ENCODE results near the gene NBPF1.
"Not testable (repeated sequence)": the region's sequence is repeated elsewhere in the genome, so short reads cannot be mapped to it uniquely, and the experiment has no call there.

NBPF1 gene

DNA sequence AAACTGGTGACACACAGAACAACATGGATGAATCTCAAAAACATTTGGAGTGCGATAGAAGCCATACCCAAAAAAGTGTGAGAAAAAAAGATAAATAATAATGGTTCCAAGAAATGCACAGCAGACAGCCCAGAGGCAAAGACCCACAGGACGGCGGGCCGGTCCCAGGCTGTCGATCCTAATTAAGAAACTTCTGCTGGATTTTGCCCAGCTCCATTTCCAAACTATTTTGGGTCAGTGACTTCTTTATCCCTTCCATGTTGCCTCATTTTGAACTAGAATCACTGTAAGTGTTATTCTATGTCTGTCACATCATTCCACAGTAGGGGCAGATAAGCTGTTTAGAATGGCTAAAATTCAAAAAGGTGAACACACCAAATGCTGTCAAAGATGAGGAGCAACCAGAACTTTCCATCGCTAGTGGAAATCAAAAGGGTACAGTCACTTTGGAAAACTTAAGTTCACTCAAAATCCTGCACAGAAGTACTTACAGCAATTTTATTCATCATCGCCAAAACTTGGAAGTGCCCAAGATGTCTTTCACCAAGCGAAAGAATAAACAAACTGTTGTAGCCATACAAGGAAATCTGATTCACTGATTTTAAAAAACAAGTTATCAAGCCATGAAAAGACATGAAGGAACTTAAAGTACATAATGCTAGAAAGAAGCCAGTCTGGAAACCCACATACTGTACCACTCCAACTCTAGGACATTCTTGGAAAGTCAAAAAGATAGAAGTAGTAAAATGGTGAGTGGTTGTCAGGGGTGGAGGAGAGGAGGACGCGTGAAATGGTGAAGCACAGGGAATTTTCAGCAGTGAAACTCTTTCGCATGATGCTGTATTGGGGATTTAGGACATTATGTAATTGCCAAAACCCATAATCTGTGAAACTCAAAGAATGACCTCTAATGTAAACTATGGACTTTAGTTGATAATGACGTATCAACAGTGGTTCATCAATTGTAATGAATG, 7.5 kb downstream of the NBPF1 start:
- DNase-seq: peak; percentile 50

GRCh38 chr1:16605213-16605525, 8.2 kb downstream of the NBPF1 start:
- DNase-seq: no peak

DNA sequence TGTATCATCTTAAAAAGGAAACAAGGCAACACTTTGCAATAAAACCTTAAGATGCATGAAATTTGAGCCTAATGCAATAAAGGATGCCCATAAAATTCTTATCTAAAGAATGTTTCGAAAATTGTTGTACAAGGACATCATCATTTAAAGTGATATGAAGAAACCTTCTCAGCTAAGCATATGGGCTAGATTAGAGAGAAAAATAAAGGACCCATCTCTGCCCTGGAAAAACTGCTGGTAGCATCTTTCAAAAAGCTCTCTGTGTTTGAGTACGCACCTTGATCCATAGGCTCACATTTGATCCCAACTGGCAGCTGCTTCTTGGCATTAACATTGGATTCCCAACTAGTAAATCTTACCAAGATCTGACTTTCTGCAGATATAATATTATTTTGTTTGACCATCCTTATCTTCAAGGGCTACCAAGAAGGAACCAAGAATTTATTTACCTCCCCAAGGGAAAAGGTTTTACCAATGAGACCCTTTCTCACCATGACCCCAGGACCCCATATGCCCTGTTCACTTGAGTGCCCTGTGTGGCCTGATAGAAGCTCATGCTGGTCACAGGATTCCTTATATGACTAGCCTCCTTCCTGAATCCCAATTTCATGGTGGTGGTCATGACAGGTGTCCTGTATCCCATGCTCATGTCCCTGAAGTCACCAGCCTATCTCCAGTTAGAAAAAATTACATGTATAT, 8.7 kb downstream of the NBPF1 start:
- DNase-seq: not testable (repeated sequence)

DNA sequence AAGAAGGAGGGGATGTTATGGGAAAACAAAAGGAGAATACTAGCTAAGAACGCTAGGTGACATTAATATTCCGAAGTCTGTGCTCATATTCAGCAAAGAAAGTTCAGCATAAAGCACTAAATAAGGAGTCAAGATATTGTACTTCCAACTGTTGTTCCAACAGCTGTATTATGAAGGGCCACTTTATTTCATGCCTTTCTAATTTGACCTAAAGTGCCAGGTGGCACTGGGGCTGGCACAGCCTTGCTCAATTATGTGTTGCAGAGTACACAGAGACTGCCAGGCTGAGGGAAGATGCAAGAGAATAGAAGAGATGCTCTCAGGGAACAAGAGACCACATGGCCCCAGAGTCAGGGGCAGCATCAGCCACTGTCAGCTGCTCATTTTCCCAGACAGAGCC, 9.7 kb downstream of the NBPF1 start:
- not testable (repeated sequence) for DNase-seq

DNA sequence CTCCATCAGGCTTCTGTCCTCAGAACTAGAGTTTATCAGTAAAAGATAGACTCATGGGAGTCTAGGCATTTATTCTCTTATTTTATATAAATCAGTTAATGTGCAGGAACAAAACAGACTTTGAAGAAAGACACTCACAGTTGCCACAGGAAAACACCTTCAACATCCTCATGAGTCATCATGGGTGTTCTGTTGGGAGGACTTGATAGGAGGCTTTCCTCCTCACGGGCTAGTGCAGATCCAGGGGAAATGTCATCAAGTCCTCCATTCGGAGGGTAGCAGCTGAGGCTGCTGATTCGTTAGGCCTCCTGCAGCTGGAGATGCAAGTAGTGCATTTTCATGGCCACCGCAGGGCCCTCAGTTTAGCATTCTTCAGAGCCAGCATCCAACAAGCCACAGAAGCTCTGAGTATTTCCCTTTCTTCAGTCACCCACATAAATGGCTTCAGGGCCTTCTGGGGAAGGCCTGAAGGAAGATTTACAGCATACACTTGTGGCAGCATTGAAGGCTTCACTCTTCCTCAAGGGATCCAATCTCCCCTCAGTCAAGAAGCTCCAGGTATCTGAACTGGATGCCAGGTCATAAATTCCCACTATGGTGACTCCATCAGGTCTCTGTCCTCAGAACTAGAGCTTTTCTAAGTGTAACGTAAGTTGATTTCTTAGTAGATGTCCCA, 10.9 kb downstream of the NBPF1 start:
- DNase-seq: not testable (repeated sequence)

DNA sequence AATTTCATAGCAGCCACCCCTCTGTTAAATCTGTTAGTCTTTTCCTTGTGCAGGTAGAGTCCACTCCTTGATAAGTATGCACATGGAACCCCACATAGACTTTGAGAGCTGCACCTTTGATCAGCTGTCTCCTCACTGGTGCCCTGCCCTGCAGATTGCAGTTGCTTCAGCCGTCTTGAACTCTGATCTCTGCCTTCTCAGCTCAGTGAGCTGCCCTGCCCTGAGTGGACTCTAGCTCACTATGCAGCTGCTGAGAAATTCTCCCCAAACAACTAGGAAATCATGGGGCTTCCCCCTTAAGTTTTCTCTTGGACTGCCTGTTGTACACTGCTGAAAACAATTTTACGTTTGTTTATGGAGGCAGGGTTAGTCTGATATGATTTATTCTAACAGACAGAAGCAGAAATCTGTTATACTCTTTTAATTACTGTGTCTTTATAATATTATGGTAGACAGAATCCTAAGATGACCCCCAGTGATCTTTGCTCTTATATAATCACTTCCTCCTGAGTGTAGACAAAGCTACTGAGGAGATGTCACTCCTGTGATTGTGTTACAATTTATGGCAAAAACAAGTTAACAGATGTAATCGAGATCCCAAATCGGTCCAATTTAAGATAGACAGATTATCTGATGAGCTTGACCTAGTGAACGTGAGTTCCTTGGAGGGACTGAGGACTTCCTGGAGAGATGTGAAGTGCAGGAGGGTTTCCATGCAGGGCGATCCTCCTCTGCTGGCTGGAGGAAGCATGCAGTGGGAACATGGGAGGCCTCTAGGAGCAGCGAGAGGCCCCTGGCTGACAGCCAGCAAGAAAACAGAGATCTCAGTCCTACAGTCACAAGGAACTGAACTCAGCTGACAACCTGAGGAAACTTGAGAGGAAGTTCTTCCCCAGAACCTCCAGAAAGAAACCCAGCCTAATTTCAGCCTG, 12.2 kb downstream of the NBPF1 start:
- DNase-seq: not testable (repeated sequence)

DNA sequence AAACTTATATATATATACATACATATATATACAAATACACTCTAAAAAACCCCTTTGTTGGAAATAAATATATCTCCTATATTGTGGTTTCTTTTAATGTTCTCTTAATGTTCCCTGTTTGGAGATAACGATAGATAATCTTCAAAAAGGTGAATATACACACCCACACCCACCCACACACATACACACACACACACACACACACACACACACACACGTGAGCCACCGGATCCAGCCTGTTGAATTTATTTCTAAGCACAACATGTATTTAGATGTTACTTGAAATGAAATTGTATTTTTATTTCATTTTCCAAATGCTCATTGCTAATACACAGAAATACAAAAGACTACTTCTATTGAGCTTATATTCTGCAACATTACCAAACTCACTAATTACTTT, 14.0 kb downstream of the NBPF1 start:
- DNase-seq: not testable (repeated sequence)

DNA sequence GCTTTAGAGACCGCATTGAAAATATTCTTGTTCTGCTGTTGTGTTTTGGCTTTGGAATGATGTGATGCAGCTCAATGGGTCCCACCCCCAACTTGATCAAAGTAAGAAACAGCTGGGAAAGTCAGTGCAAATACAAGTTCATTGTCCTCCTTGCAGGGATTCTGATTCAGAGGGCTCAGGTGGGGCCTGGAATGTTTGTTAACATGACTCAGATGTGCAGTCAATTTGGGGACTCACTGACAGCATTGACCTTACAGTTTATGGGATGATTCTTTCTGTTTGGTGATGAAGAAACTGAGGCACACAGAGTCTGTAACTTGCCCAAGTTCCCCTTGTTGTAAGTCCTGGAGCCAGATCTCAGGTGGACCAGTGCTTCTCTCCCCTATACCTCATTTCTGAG, 18.1 kb downstream of the NBPF1 start:
- DNase-seq: not testable (repeated sequence)

DNA sequence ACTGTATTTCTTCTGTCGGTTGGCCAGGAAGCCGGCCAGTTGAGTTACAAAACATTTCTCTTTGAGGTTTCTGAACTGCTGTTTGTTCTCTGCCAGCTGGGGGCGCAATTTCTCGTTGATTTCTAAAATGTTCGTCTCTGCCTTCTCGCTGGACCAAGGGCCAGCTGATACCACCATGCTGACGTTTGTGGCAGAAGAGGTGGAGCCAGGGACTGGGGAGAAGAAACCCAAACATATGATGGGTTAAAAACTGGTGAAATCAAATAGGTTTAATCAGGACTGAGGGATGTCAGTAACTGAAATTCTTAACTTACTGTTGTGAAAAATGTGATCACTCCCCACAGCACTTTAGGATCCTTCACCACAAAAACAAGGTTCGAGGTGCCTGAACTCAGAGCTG, 21.5 kb downstream of the NBPF1 start:
- not testable (repeated sequence) for DNase-seq

DNA sequence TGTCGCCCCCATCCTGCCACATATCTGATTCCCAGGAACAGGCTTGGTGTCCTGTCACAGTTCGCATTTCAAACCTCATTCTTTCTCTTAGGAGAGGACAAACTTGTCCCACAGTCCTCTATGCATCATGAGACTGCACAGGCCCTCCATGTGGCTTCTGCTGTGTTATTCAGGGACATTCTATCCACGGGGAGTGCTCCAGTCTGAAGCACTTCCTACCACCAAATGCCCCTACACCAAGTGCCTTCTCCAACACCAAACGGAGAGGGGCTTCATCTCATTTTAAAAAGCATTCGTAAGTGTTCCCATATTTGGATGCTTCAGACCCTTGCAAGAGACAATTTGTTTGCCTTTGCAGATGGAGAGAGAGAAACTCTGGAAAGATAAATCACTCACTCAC, 25.3 kb downstream of the NBPF1 start:
- peak; percentile 46 for DNase-seq

DNA sequence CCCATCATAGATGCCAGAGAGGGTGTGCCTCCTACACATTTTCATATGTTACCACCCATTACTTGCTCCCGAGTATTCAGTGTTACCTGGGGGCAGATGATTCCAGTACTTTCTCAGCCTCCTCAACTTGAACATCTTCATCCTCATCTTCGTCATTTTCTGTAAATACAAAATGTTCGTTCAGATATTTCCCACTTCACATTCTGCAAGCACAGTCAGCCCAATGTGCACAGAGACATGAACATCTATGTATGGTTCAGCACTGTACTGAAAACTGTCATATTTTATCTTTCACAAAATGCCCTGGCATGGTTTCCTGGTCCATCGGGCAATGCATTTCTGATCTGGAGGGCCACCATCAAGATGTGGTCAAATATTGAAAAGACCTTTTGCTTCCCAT, 25.7 kb downstream of the NBPF1 start:
- DNase-seq: not testable (repeated sequence)

DNA sequence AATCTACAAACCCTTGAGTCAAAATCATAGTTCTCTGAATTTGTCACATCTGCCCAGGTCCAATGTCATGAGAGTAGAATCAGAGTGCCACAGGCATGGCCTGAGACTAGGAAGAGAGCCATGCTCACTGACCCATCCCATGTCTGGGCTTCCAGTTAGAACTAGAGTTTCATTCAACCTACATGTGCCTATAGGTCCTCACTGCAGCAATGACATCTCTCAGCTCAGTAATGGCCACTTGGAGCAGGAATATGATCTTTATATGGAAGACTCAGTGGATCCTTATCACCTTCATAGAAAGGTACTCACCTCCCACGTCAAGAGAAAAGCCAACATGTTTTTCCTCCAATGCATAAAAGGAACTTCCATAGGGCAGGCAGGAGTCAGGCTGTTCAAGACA, 48.0 kb downstream of the NBPF1 start:
- DNase-seq: not testable (repeated sequence)

DNA sequence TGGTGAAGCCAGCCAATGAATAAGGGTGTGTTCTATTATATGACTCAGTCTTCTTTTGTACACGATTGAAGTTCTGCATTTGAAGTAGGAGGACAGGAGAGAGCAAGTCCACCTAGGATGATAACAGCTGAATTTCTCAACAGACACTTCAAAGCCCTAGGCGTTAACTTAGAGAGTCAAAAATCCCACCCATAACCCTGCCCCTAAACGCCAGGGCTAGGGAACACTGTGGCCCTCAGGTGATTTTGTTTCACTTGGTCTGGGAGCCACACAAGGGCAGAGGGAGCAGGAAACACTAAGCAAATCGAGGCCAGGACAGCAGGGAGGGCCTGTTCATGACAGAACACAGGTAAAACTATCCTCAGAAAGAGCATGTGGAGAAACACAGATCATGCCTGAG, 52.3 kb downstream of the NBPF1 start:
- DNase-seq: not testable (repeated sequence)

- not testable (repeated sequence) for DNase-seq
These were observed 52.9 kb downstream of the NBPF1 start for GRCh38 chr1:16560498-16560897.

DNA sequence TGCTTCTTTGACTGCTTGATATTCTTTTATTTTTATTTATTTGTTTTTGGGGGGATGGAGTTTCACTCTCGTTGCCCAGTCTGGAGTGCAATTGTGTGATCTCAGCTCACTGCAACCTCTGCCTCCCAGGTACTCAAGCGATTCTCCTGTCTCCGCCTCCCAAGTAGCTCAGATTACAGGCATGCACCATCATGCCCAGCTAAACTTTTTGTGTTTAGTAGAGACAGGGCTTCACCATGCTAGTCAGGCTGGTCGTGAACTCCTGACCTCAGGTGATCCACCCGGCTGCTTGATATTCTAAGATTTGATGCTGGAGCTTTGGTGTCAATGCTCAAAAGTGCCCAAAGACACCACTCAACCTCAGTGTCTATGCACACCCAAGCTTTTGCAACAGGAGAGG, 53.7 kb downstream of the NBPF1 start:
- DNase-seq: not testable (repeated sequence)

GRCh38 chr1:16557034-16557433, 56.3 kb downstream of the NBPF1 start:
- not testable (repeated sequence) for DNase-seq

- not testable (repeated sequence) for DNase-seq
These were observed 60.1 kb downstream of the NBPF1 start for GRCh38 chr1:16553244-16553643.

DNA sequence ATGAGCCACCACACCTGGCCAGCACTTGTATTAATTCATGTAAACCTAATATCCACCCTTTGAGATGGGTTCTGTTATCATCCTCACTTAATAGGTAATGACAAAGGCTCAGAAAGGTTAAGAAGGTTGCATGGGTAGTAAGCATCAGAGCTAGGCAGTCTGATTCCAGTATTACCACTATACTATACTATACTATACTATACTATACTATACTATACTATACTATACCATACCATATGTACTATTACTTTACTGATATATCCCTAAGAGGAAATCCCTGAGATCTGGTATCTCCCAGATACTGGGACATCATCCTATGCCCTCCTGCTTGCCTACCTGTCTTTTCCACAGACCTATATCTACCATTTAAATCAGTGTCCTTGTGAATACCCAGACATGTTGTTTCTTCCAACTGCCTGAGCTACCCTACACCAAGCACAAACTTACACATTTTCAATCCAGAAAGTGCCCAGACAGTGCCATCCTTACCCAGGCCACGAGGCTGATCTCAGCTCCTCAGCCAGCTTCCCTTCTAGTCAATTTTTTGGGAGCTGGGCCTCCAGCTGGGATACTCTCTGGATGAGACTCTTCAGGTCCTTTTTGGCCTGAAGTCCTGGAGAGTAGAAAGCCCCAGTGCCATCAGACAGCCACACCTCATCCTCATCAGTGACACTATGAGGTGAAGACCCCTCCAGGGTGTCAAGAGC, 63.0 kb downstream of the NBPF1 start:
- DNase-seq: not testable (repeated sequence)

DNA sequence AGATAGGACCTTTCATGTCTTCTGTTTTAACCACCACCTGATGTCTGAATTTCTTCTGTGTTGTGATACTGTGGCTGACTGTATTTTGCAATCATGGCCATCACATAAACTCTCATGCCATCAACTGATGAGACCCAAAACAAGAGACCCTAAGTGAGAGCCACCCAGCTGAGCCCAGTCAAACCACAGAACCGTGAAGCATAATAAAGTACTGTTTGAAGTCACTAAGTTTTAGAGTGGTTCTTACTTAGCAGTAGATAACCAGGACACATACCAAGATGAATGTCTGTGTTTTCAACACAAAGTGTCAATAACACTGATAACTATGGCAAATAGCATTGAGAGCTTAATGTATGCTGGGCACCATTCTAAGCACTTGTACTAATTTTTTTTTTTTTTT, 63.8 kb downstream of the NBPF1 start:
- not testable (repeated sequence) for DNase-seq

- not testable (repeated sequence) for DNase-seq
These were observed 65.7 kb downstream of the NBPF1 start for GRCh38 chr1:16547502-16548241.

DNA sequence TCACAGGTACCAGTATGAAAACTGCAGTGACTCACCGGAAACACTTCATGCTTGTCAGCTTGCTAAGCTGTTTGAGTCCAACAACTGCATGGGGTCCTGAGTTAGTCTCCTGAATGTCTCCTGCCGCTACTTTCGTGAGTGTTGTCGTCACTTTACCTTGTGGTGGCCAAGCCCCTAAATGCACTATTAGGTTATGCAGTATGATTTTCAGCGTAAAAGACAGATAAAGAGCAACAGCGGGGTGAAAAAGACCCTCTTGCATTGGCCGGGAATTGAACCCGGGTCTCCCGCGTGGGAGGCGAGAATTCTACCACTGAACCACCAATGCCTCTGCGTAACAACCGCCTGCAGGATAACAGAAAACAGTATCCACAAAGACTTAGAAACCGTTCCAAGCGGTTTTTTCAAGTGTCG, 67.7 kb downstream of the NBPF1 start:
- DNase-seq: peak; percentile 86
